HepG2 (cell line): Measurements from ENCODE around the gene SOX12. TPM values are rescaled to one million over a fixed set of nuclear protein-coding genes. Genes with fewer than 3 reads are reported as not detected.
A peak's percentile ranks its signal among the peaks of the same experiment; 100 is the strongest.

ENCODE experiments used
- BRF2 ChIP-seq: sonication (generic); formaldehyde crosslinking; IDR thresholded peaks from 2 replicates; pipeline ENCODE4 v1.8.1; 2022; ENCODE audit warnings: mild to moderate bottlenecking, missing genetic modification reagents
- CENPX ChIP-seq: sonication (generic); formaldehyde crosslinking; IDR thresholded peaks from 2 replicates; pipeline ENCODE4 v1.9.0; 2021; ENCODE audit warnings: mild to moderate bottlenecking, missing genetic modification reagents, moderate library complexity
- FOXC1 ChIP-seq: sonication (generic); formaldehyde crosslinking; IDR thresholded peaks from 2 replicates; pipeline ENCODE4 v1.8.0; 2022; ENCODE audit warnings: mild to moderate bottlenecking, missing genetic modification reagents, borderline replicate concordance
- HDAC2 ChIP-seq: sonication (generic); formaldehyde crosslinking; IDR thresholded peaks from 2 replicates; pipeline ENCODE4 v1.4.0; 2020; ENCODE audit warnings: missing genetic modification reagents
- HNRNPUL1 ChIP-seq: fragments of 200-400 bp; formaldehyde crosslinking; IDR thresholded peaks from 2 replicates; pipeline ENCODE4 v1.6.1; 2017; ENCODE audit warnings: low read depth, mild to moderate bottlenecking, low read length, moderate library complexity
- LCORL ChIP-seq, 2 experiments: fragments of 450-650 bp in 1 of 2; sonication (generic) in 1 of 2; formaldehyde crosslinking in 1 of 2; IDR thresholded peaks; 2 replicates each; pipeline versions ENCODE4 v1.5.0 to v1.6.1; 2017 to 2020; ENCODE audit warnings: antibody characterized with exemption in 1 of 2, missing genetic modification reagents in 1 of 2
- MXI1 ChIP-seq: IDR thresholded peaks from 3 replicates; pipeline ENCODE4 v1.6.1; 2012; ENCODE audit warnings: low read depth, low read length, inconsistent platforms, borderline replicate concordance
- NFE2 ChIP-seq: sonication (generic); formaldehyde crosslinking; IDR thresholded peaks from 2 replicates; pipeline ENCODE4 v1.4.0; 2020; ENCODE audit warnings: missing genetic modification reagents
- NR2F2 ChIP-seq: IDR thresholded peaks from 2 replicates; pipeline ENCODE4 v1.6.1; 2012; ENCODE audit warnings: low read depth, inconsistent platforms, borderline replicate concordance
- PPARG ChIP-seq: conservative IDR thresholded peaks from 2 replicates; pipeline ENCODE4 v1.6.1; 2016; ENCODE audit warnings: missing biosample characterization, missing genetic modification reagents
- RXRB ChIP-seq: IDR thresholded peaks from 2 replicates; pipeline ENCODE4 v1.6.1; 2016; ENCODE audit warnings: borderline replicate concordance, missing genetic modification reagents, missing compliant biosample characterization
- SIN3A ChIP-seq: IDR thresholded peaks from 2 replicates; pipeline ENCODE4 v1.6.1; 2011; ENCODE audit warnings: low read depth, mild to moderate bottlenecking, control low read depth, low read length, borderline replicate concordance
- TAF1 ChIP-seq: sonication (generic); formaldehyde crosslinking; IDR thresholded peaks from 2 replicates; pipeline ENCODE4 v1.4.0; 2020; ENCODE audit warnings: missing genetic modification reagents
- TSC22D2 ChIP-seq: sonication (generic); formaldehyde crosslinking; IDR thresholded peaks from 2 replicates; pipeline ENCODE4 v1.5.1; 2020; ENCODE audit warnings: missing genetic modification reagents, mild to moderate bottlenecking, borderline replicate concordance
- ZMYM3 ChIP-seq: sonication (generic); formaldehyde crosslinking; IDR thresholded peaks from 2 replicates; pipeline ENCODE4 v1.5.1; 2020; ENCODE audit warnings: mild to moderate bottlenecking, missing genetic modification reagents
- ZNF564 ChIP-seq: sonication (generic); formaldehyde crosslinking; IDR thresholded peaks from 2 replicates; pipeline ENCODE4 v1.8.1; 2023; ENCODE audit warnings: mild to moderate bottlenecking, missing genetic modification reagents
- ZNF598 ChIP-seq: sonication (generic); formaldehyde crosslinking; IDR thresholded peaks from 2 replicates; pipeline ENCODE4 v1.5.1; 2020; ENCODE audit warnings: mild to moderate bottlenecking, missing genetic modification reagents, borderline replicate concordance
- ZNF660 ChIP-seq: sonication (generic); formaldehyde crosslinking; IDR thresholded peaks from 2 replicates; pipeline ENCODE4 v1.5.1; 2020; ENCODE audit warnings: mild to moderate bottlenecking, low read depth, missing genetic modification reagents, borderline replicate concordance
- ZNF713 ChIP-seq: sonication (generic); formaldehyde crosslinking; IDR thresholded peaks from 2 replicates; pipeline ENCODE4 v1.4.0; 2020; ENCODE audit warnings: mild to moderate bottlenecking, missing genetic modification reagents
- ZSCAN12 ChIP-seq: sonication (generic); formaldehyde crosslinking; IDR thresholded peaks from 2 replicates; pipeline ENCODE4 v1.9.0; 2021; ENCODE audit warnings: mild to moderate bottlenecking, missing genetic modification reagents
- polyA plus RNA-seq, 8 experiments: library from polyadenylated mRNA; depleted of rRNA in 3 of 8; stranded (reverse) in 7 of 8; unstranded in 1 of 8; fragments of >200 nt; fragmentation: Illumina TruSeq in 4 of 8; extraction: Trizol in 4 of 8; gene quantifications; 2 replicates each; pipeline versions ENCODE4 v1.2.1 to v1.2.3, GENCODE V29; 2011 to 2016; ENCODE audit warnings: low read depth in 4 of 8, missing spikeins in 1 of 8, mixed read lengths in 1 of 8; ENCODE audit not compliant: insufficient read depth in 1 of 8
- total RNA-seq, 5 experiments: library from RNA; depleted of rRNA; stranded (reverse); fragments of >200 nt; fragmentation: Illumina TruSeq; extraction: Trizol; gene quantifications; 2 replicates each; pipeline ENCODE4 v1.2.3, GENCODE V29; 2016; ENCODE audit warnings: low read depth in 1 of 5
- TF ChIP-seq, protein P1 (sequence below): sonication (generic); formaldehyde crosslinking; IDR thresholded peaks from 2 replicates; pipeline ENCODE4 v1.4.0; 2020; ENCODE audit warnings: mild to moderate bottlenecking, missing genetic modification reagents

SOX12 gene
- total and polyA plus RNA-seq, 2 of the 13 experiments (the other 11 are each of a cell fraction or from before 2014, with no cell fraction given): 10.0 to 18.7 TPM

DNA sequence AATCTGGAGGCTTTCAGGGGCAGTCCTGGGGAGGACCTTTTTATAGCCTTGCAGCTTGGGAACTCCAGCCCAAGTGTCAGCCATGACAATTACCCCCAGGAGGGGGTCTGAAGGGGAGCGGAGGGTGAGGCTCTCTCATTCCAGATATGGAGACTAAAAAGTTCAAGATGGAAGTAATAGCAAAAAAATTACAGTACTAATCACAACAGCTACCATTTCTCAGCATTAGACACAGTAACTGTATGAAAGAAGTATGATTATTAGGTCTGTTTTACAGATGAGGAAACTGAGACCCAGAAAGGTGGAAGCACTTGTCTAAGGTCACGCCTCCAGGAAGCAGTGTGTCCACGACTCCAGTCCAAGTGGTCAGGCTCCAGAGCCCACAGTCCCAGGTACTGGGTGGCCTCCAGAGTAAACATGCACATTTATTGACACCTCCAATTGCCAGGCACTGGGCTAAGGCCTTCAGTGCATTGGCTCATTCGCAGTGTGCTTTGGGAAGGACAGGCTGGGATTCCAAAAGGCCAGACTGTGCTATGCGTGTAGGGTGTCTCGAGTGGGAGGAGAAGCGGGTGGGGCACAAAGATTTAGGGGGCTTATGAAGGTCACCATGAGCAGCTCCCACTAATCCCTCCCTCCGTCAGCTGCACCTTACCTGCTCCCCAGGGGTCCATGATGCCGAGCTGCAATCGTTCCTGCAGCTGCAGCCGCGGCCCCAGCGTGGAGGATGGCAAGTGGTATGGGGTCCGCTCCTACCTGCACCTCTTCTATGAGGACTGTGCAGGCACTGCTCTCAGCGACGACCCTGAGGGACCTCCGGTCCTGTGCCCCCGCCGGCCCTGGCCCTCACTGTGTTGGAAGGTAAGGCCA lies 23.9 kb downstream of the SOX12 start (continued):
- TF ChIP-seq ZNF713 (CRISPR knock-in tag): no peak
- TF ChIP-seq, protein P1, sequence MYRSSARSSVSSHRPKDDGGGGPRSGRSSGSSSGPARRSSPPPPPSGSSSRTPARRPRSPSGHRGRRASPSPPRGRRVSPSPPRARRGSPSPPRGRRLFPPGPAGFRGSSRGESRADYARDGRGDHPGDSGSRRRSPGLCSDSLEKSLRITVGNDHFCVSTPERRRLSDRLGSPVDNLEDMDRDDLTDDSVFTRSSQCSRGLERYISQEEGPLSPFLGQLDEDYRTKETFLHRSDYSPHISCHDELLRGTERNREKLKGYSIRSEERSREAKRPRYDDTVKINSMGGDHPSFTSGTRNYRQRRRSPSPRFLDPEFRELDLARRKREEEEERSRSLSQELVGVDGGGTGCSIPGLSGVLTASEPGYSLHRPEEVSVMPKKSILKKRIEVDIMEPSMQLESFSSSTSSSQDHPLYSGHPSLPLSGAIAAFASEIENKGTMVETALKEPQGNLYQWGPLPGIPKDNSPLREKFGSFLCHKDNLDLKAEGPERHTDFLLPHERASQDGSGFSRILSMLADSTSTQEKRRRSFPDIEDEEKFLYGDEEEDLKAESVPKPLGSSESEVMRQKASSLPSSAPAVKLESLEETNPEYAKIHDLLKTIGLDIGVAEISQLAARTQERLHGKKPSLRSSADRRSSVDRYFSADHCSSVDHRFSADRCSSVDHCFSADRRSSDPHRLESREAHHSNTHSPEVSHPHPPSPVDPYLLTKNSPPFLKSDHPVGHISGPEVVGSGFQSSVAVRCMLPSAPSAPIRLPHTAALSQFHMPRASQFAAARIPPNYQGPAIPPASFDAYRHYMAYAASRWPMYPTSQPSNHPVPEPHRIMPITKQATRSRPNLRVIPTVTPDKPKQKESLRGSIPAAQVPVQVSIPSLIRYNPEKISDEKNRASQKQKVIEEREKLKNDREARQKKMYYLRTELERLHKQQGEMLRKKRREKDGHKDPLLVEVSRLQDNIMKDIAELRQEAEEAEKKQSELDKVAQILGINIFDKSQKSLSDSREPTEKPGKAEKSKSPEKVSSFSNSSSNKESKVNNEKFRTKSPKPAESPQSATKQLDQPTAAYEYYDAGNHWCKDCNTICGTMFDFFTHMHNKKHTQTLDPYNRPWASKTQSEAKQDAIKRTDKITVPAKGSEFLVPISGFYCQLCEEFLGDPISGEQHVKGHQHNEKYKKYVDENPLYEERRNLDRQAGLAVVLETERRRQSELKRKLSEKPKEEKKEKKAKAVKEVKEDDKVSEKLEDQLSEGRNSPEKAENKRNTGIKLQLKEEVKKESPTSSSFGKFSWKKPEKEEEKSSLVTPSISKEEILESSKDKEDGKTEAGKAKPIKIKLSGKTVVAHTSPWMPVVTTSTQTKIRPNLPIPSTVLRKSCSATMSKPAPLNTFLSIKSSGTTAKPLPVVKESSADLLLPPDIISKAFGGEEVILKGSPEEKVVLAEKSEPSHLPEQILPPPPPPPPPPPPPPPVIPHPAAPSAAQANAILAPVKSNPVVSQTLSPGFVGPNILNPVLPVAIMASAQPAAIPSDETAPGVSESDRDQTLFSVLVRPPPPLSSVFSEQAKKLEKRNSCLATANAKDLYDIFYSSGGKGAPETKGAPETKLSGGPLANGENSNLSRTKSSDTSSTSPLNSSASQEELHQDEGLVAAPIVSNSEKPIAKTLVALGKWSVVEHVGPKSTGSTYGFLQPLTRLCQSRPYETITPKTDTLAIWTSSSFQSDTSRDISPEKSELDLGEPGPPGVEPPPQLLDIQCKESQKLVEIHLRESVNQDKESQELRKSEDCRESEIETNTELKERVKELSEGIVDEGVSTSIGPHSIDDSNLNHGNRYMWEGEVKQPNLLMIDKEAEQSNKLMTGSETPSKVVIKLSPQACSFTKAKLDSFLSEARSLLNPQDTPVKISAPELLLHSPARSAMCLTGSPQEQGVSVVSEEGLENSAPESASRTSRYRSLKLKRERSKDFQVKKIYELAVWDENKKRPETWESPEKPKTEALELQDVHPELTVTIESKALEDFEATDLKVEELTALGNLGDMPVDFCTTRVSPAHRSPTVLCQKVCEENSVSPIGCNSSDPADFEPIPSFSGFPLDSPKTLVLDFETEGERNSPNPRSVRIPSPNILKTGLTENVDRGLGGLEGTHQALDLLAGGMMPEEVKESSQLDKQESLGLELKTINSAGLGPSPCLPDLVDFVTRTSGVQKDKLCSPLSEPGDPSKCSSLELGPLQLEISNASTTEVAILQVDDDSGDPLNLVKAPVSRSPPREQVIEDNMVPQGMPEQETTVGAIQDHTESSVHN: 0 out of 2 replicates have a peak, but pooled peaks have one; percentile 35
- peak; percentile 74 for TF ChIP-seq FOXC1
- no peak for TF ChIP-seq MXI1
- TF ChIP-seq HNRNPUL1: no peak
- no peak for TF ChIP-seq ZNF660
- no peak for TF ChIP-seq CENPX
- 0 out of 2 replicates have a peak, but pooled peaks have one; percentile 43 for TF ChIP-seq SIN3A
- TF ChIP-seq BRF2 (CRISPR knock-in tag): no peak
- TF ChIP-seq HDAC2 (CRISPR knock-in tag): peak; percentile 62; the same call in 1 of the 2 replicates
- peak; percentile 96 for TF ChIP-seq ZMYM3
- no peak for TF ChIP-seq LCORL (IDR thresholded peaks at IDR 0.05)
- TF ChIP-seq LCORL (CRISPR knock-in tag; IDR thresholded peaks at IDR 0.05): peak; percentile 79
- no peak for TF ChIP-seq TAF1
- TF ChIP-seq NR2F2: no peak
- TF ChIP-seq ZNF564 (CRISPR knock-in tag): no peak
- 0 out of 2 replicates have a peak, but pooled peaks have one; percentile 22 for TF ChIP-seq PPARG (CRISPR knock-in tag)
- no peak for TF ChIP-seq NFE2
- TF ChIP-seq RXRB: peak; percentile 55
- no peak for TF ChIP-seq ZNF598
- no peak for TF ChIP-seq TSC22D2
- TF ChIP-seq ZSCAN12: no peak
